Measurements from ENCODE around the gene RMRP. TPM values are rescaled to one million over a fixed set of nuclear protein-coding genes. Genes with fewer than 3 reads are reported as not detected.

RMRP gene
- total RNA-seq, 1 donor from 2014 or later = 118,473 TPM

DNA sequence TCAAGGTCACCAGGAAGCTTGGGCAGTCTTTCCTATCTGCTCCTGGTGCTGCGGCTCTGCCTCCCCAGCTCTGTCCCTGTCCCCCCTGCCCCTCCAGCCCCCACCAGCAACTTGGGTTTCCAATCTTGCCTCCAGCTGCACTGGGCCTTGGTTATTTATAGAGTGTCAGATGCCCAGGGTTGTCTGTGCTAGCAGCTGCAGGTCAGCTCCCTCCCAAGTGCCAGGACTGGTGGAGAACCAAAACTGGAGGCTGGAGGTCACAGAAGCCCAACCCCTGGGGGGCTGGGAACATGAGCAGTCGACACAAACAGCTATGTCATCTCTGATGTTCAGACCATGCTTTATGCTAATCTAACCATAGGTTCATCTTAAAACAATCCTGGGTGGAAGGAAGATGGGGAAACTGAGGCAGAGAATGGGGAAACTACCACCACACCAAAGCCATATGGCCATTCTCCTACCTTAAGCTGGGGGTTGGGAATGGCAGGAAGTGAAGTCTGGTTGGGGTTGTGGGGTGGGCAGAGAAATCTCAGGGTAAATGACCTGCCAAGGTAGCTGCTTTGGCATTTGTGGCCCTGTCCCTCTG is 30.2 kb upstream of the RMRP start:
- peak overlapping the region; percentile 90 to 98 (median 96) for H3K4me3 ChIP-seq (ENCODE audit: low read length in 3 of 3)
- H3K36me3 ChIP-seq (ENCODE audit: control insufficient read depth in 3 of 3, insufficient read depth in 3 of 3, low read length in 3 of 3) = peaks cover 43 to 56% (median 48%) of the 10 kb centered on the region in 3 donors
- H3K4me1 ChIP-seq (ENCODE audit: control insufficient read depth in 3 of 3, insufficient read depth in 3 of 3, low read length in 3 of 3) = peaks cover 31 to 70% (median 37%) of the 10 kb centered on the region in 3 donors
- H3K9me3 ChIP-seq (ENCODE audit: control insufficient read depth in 3 of 3, low read length in 3 of 3) = no peaks in the 10 kb centered on the region
- H3K9ac ChIP-seq (ENCODE audit: low read depth in 1 of 3, low read length in 3 of 3) = peak overlapping the region; percentile 99 to 100 (median 100)
- no peaks in the 10 kb centered on the region for H3K27me3 ChIP-seq (ENCODE audit: control insufficient read depth in 3 of 3, insufficient read depth in 3 of 3, low read length in 3 of 3)
- H3K27ac ChIP-seq (ENCODE audit: low read depth, low read length) = peak overlapping the region; percentile 98

DNA sequence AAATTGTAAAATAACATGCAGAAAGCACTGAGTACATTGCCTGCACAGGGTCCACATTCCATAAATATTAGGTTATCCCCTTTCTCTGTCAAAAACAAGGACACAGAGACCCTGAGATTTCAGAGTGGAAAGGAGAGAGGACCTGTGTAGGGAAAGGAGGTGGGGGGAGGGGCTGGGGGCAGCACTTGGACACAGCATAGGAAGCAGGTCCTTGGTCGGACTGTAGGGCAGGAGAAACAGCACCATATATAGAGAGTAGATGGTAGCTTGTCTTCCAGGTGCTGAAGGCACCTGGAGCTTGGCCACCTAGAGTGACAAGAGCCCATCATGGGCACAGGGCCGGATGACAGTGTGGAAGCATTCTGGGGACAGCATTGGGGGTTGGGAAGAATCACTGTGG is 29.5 kb upstream of the RMRP start:
- Histone ChIP-seq H3K9ac (ENCODE audit: low read depth in 1 of 3, low read length in 3 of 3) (peak overlapping the region; percentile 99 to 100 (median 100)), H3K36me3 (ENCODE audit: control insufficient read depth in 3 of 3, insufficient read depth in 3 of 3, low read length in 3 of 3) (peaks cover 49 to 63% (median 56%) of the 10 kb centered on the region in 3 donors), H3K27me3 (ENCODE audit: control insufficient read depth in 3 of 3, insufficient read depth in 3 of 3, low read length in 3 of 3) (no peaks in the 10 kb centered on the region), H3K27ac (ENCODE audit: low read depth, low read length) (peak overlapping the region; percentile 98), H3K4me1 (ENCODE audit: control insufficient read depth in 3 of 3, insufficient read depth in 3 of 3, low read length in 3 of 3) (peaks cover 31 to 77% (median 37%) of the 10 kb centered on the region in 3 donors), H3K4me3 (ENCODE audit: low read length in 3 of 3) (peak overlapping the region; percentile 90 to 98 (median 96)), H3K9me3 (ENCODE audit: control insufficient read depth in 3 of 3, low read length in 3 of 3) (no peaks in the 10 kb centered on the region)

DNA sequence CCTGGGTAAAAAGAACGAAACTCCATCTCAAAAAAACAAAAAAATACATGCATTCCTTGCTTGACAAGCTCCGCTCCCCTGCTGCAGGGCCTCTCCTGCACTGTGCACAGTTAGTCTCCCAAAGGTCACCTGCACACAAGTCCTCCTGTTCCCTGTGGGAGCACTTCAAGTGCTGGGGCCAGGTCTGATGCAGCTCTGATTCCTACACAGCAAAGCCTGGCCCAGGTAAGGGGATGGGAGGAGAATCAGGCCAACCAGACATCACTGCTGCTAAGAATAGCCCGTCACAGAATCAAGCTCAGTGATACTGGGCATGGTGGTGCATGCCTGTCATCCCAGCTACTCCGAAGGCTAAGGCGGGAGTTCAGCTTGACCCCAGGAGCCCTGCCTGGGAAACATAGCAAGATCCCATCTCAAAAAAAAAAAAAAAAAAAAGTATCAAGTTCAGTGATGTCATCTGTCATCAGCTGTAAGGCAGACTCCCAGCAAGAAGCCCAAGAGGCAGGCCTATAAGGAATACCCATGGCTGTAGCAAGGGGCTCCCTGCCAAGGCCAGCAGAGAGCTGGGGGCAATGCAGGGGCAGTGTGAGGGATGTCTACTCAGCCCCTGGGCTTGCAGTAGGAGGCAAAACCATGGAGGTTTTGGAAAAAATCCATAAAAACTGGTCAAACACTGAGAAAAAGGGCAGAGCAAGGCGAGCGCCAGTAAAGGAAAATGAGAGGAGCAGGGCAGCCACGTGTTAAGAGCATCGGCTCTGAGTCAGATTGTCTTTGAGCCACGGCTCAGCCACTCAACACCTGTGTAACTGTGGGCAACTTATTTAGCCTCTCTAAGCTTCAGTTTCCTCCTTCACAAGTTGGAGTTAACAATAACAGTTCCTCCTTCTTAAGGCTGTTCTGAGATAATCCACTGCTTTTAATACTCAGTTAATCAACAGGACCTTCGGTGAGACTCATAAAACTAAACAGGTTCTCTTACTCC is 28.7 kb upstream of the RMRP start:
- peak overlapping the region; percentile 99 to 100 (median 100) for H3K9ac ChIP-seq (ENCODE audit: low read depth in 1 of 3, low read length in 3 of 3)
- H3K9me3 ChIP-seq (ENCODE audit: control insufficient read depth in 3 of 3, low read length in 3 of 3) = no peaks in the 10 kb centered on the region
- H3K4me1 ChIP-seq (ENCODE audit: control insufficient read depth in 3 of 3, insufficient read depth in 3 of 3, low read length in 3 of 3) = peaks cover 31 to 77% (median 34%) of the 10 kb centered on the region in 3 donors
- peak overlapping the region; percentile 90 to 98 (median 96) for H3K4me3 ChIP-seq (ENCODE audit: low read length in 3 of 3)
- H3K27me3 ChIP-seq (ENCODE audit: control insufficient read depth in 3 of 3, insufficient read depth in 3 of 3, low read length in 3 of 3) = no peaks in the 10 kb centered on the region
- peak overlapping the region; percentile 98 for H3K27ac ChIP-seq (ENCODE audit: low read depth, low read length)
- peaks cover 49 to 63% (median 56%) of the 10 kb centered on the region in 3 donors for H3K36me3 ChIP-seq (ENCODE audit: control insufficient read depth in 3 of 3, insufficient read depth in 3 of 3, low read length in 3 of 3)

DNA sequence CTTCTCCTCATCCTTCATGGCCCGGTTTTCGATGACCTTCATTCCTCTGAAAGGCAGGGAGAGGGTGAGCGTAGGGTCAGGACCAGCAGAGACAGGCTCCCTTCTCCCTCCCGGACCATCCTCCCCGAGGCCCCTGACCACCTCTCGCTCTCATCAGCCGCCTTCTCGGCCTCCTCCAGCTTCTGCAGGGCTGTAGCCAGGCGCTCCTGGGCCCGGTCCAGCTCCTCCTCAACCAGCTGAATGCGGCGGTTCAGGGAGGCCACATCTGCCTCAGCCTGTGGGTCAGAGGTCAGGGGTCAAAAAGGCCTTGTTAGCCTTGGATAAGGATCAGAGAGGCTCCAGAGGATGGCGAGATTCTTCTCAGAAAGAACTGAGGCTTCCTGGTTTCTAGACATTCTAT is 27.7 kb upstream of the RMRP start:
- Histone ChIP-seq H3K36me3 (ENCODE audit: control insufficient read depth in 3 of 3, insufficient read depth in 3 of 3, low read length in 3 of 3) (peaks cover 49 to 63% (median 56%) of the 10 kb centered on the region in 3 donors), H3K4me3 (ENCODE audit: low read length in 3 of 3) (peak overlapping the region; percentile 75 to 98 (median 96)), H3K27me3 (ENCODE audit: control insufficient read depth in 3 of 3, insufficient read depth in 3 of 3, low read length in 3 of 3) (no peaks in the 10 kb centered on the region), H3K27ac (ENCODE audit: low read depth, low read length) (peak overlapping the region; percentile 98), H3K9ac (ENCODE audit: low read depth in 1 of 3, low read length in 3 of 3) (peak overlapping the region; percentile 99 to 100 (median 100)), H3K9me3 (ENCODE audit: control insufficient read depth in 3 of 3, low read length in 3 of 3) (no peaks in the 10 kb centered on the region), H3K4me1 (ENCODE audit: control insufficient read depth in 3 of 3, insufficient read depth in 3 of 3, low read length in 3 of 3) (peaks cover 28 to 73% (median 30%) of the 10 kb centered on the region in 3 donors)

DNA sequence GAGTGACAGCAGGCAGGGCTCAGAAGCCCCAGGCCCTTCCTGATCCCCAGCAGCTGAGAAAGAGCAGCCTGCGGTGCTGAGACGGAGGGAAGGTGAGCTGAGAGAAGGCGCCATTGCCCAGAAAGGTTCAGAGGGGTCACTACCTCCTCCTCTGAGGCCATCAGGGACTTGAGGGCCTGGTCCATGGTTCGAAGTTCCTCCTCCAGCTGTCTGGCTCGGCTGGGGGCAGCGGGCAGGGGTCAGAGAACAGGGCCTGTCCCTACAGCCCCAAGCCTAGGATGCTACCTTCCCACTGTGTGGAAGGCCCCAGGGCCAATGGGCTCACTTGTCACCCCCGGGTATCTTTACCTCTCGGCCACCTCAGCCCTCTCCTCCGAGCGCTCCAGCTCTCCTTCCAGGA is 27.1 kb upstream of the RMRP start:
- Histone ChIP-seq H3K4me1 (ENCODE audit: control insufficient read depth in 3 of 3, insufficient read depth in 3 of 3, low read length in 3 of 3) (peaks cover 28 to 73% (median 30%) of the 10 kb centered on the region in 3 donors), H3K9ac (ENCODE audit: low read depth in 1 of 3, low read length in 3 of 3) (peak overlapping the region; percentile 99 to 100 (median 100)), H3K36me3 (ENCODE audit: control insufficient read depth in 3 of 3, insufficient read depth in 3 of 3, low read length in 3 of 3) (peaks cover 49 to 63% (median 56%) of the 10 kb centered on the region in 3 donors), H3K27ac (ENCODE audit: low read depth, low read length) (peak overlapping the region; percentile 98), H3K4me3 (ENCODE audit: low read length in 3 of 3) (peak overlapping the region; percentile 75 to 98 (median 96)), H3K9me3 (ENCODE audit: control insufficient read depth in 3 of 3, low read length in 3 of 3) (no peaks in the 10 kb centered on the region), H3K27me3 (ENCODE audit: control insufficient read depth in 3 of 3, insufficient read depth in 3 of 3, low read length in 3 of 3) (no peaks in the 10 kb centered on the region)

DNA sequence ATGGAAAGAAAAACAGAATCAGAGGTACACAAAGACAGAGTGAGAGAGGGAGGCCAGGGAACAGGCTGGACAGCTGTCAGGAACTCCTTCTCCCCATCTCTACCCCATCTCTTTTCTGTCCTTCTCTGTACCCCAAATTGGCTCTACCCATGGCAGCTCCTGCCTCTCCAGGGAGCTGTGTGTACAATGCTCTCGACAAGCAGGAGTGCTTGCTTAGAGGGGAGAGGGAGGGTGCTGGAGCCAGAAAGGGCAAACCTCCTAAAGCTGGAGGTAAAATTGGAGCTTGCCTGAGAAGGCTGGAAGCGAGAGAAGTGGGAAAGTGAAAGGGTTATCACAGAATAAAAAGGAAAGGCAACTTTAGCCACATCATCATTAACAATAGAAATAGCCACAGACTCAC is 25.5 kb upstream of the RMRP start:
- peak overlapping the region; percentile 98 for H3K27ac ChIP-seq (ENCODE audit: low read depth, low read length)
- H3K36me3 ChIP-seq (ENCODE audit: control insufficient read depth in 3 of 3, insufficient read depth in 3 of 3, low read length in 3 of 3) = peaks cover 49 to 53% (median 49%) of the 10 kb centered on the region in 3 donors
- no peak overlapping the region for H3K4me3 ChIP-seq (ENCODE audit: low read length in 3 of 3)

DNA sequence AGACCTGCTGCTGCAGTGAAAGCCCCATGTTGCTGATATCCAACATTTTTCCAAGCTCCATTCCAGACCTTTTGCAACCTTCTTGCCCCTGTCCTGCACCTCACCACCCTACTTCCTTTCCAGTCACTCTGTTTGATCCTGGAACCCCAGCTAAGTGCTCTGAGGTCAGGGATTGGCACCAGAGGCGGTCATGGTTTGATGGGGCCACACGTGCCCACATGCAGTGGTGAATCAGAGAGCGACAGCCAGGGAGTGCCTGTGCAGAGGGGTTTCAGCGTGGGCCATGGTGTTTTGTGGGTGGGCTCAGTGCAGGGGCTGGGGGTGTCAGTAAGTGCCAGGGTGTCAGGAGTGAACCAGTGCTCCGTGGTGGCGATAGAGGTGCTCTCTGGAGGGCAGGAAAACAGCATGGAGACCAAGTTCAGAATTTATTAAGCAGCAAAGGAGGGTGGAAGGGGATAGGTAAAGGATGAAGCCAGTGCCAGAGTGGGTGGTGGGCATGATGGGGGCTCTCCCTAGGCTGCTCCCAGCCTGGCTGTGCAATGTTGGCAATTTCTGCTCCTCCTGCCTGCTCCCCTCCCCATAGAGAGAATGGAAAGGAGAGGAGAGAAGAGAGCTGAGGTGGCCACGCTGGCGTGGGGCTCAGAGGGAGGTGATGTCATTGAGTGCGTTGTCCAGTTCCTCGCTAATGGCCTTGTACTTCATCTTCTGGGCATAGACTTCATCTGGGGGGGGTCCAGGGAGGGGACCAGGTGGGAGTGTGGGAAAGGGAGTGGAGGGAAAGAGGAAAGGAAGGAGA is 24.9 kb upstream of the RMRP start:
- Histone ChIP-seq H3K9ac (ENCODE audit: low read depth in 1 of 3, low read length in 3 of 3) (peak overlapping the region in 1 of 3 donors; percentile 20), H3K4me1 (ENCODE audit: control insufficient read depth in 3 of 3, insufficient read depth in 3 of 3, low read length in 3 of 3) (peaks cover 23 to 56% (median 27%) of the 10 kb centered on the region in 3 donors), H3K27ac (ENCODE audit: low read depth, low read length) (peak overlapping the region; percentile 98), H3K27me3 (ENCODE audit: control insufficient read depth in 3 of 3, insufficient read depth in 3 of 3, low read length in 3 of 3) (no peaks in the 10 kb centered on the region), H3K36me3 (ENCODE audit: control insufficient read depth in 3 of 3, insufficient read depth in 3 of 3, low read length in 3 of 3) (peaks cover 45 to 48% (median 48%) of the 10 kb centered on the region in 3 donors), H3K9me3 (ENCODE audit: control insufficient read depth in 3 of 3, low read length in 3 of 3) (no peaks in the 10 kb centered on the region), H3K4me3 (ENCODE audit: low read length in 3 of 3) (no peak overlapping the region)

More for the DNA sequence above, 25.5 kb upstream of the RMRP start:
- no peaks in the 10 kb centered on the region for H3K9me3 ChIP-seq (ENCODE audit: control insufficient read depth in 3 of 3, low read length in 3 of 3)
- H3K9ac ChIP-seq (ENCODE audit: low read depth in 1 of 3, low read length in 3 of 3) = no peak overlapping the region
- no peaks in the 10 kb centered on the region for H3K27me3 ChIP-seq (ENCODE audit: control insufficient read depth in 3 of 3, insufficient read depth in 3 of 3, low read length in 3 of 3)
- peaks cover 27 to 62% (median 29%) of the 10 kb centered on the region in 3 donors for H3K4me1 ChIP-seq (ENCODE audit: control insufficient read depth in 3 of 3, insufficient read depth in 3 of 3, low read length in 3 of 3)

DNA sequence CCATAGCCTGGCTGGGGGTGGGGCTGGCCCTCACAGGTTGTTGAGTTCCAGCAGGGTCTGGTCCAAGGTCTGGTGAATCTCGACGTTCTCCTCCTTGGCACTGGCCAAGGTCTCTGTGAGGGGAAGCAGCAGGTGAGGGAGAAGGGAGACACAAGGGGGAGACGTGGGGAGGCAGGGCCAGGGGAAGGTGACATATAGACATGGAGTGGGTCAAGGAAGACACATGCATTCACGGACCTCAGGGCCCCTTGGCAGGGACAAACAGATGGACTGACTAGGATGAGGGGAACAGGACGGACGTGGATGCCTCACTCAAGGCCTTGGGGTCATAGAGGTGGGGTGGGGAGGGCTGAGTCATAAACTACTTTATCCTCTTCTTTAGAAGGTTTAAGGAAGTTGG is 24.2 kb upstream of the RMRP start:
- peak overlapping the region in 1 of 3 donors; percentile 20 for H3K9ac ChIP-seq (ENCODE audit: low read depth in 1 of 3, low read length in 3 of 3)
- no peaks in the 10 kb centered on the region for H3K27me3 ChIP-seq (ENCODE audit: control insufficient read depth in 3 of 3, insufficient read depth in 3 of 3, low read length in 3 of 3)
- H3K9me3 ChIP-seq (ENCODE audit: control insufficient read depth in 3 of 3, low read length in 3 of 3) = no peaks in the 10 kb centered on the region
- H3K36me3 ChIP-seq (ENCODE audit: control insufficient read depth in 3 of 3, insufficient read depth in 3 of 3, low read length in 3 of 3) = peaks cover 41 to 42% (median 42%) of the 10 kb centered on the region in 3 donors
- no peak overlapping the region for H3K4me3 ChIP-seq (ENCODE audit: low read length in 3 of 3)
- H3K4me1 ChIP-seq (ENCODE audit: control insufficient read depth in 3 of 3, insufficient read depth in 3 of 3, low read length in 3 of 3) = peaks cover 20 to 51% (median 24%) of the 10 kb centered on the region in 3 donors
- peak overlapping the region; percentile 98 for H3K27ac ChIP-seq (ENCODE audit: low read depth, low read length)

DNA sequence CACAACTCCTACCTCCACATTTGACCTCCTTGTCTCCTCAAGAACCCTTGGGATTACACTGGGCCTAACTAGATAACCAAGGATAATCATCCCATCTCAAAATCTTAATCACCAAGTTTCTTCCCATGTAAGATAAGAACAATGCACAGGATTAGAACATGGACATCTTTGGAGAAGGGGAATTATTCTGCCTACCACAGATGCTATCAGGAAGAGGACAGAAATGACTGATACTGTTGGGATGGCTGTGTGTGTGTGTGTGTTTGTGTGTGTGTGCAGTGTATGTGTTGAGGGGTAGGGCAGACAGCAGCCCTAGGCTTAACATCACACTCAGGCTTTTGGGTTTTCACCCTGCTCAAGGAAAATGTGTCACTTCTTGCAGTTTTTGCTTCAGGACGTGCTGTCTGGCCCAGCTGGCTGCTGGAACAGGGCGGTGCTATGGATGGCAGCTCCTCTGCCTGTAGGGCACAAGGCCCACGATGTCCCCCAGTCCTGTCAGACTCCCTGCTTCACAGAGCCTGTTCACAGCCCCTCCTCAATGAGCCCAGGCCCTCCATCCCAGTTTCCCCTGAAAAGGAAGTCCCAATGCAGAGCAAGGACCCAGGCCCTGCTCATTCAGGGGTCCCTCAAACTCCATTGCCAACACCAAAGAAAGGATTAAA is 23.7 kb upstream of the RMRP start:
- Histone ChIP-seq H3K4me3 (ENCODE audit: low read length in 3 of 3) (no peak overlapping the region), H3K27ac (ENCODE audit: low read depth, low read length) (peak overlapping the region; percentile 98), H3K9ac (ENCODE audit: low read depth in 1 of 3, low read length in 3 of 3) (peak overlapping the region in 2 of 3 donors; percentile 3 to 20), H3K27me3 (ENCODE audit: control insufficient read depth in 3 of 3, insufficient read depth in 3 of 3, low read length in 3 of 3) (peaks cover 0 to under 1% (median 0%) of the 10 kb centered on the region in 3 donors), H3K9me3 (ENCODE audit: control insufficient read depth in 3 of 3, low read length in 3 of 3) (no peaks in the 10 kb centered on the region), H3K36me3 (ENCODE audit: control insufficient read depth in 3 of 3, insufficient read depth in 3 of 3, low read length in 3 of 3) (peaks cover 38 to 39% (median 38%) of the 10 kb centered on the region in 3 donors), H3K4me1 (ENCODE audit: control insufficient read depth in 3 of 3, insufficient read depth in 3 of 3, low read length in 3 of 3) (peaks cover 17 to 46% (median 22%) of the 10 kb centered on the region in 3 donors)
